Panc1 (cell line): Measurements from ENCODE around the gene TES. TPM values are rescaled to one million over a fixed set of nuclear protein-coding genes. Genes with fewer than 3 reads are reported as not detected.
A peak's percentile ranks its signal among the peaks of the same experiment; 100 is the strongest.

Experiments used
- ATAC-seq: fragments of 200-7000 bp; cut with Tn5 transposase; 2 replicates; pipeline ENCODE4 v1.9.1; 2020; ENCODE audit warnings: mild to moderate bottlenecking, moderate library complexity
- BruUV-seq: library from RNA; stranded (reverse); fragments of 400-500 nt; replicated peaks from 2 replicates; lab custom pipeline; 2021; lab: Mats Ljungman, UMichigan
- CTCF ChIA-PET: fragments of 300-600 bp; sonication (Branson Sonifier 250); formaldehyde crosslinking; loops from one replicate; lab custom pipeline; 2022; ENCODE audit warnings: antibody characterized with exemption; lab: Charles Lee
- POLR2A ChIA-PET: fragments of 300-600 bp; sonication (Branson Sonifier 250); formaldehyde crosslinking; loops from one replicate; lab custom pipeline; 2022; ENCODE audit warnings: antibody characterized with exemption; lab: Charles Lee
- DNase-seq: peaks from one replicate; pipeline ENCODE4 v3.0.0-alpha.2; 2010; ENCODE audit warnings: low read depth, low spot score
- H3K27ac ChIP-seq: 2 replicates; pipeline ENCODE4 v1.5.1; 2011; ENCODE audit warnings: mild to moderate bottlenecking, low read length, inconsistent platforms
- H3K27me3 ChIP-seq: fragments of 200-500 bp; sonication (Bioruptor generic); 2 replicates; pipeline ENCODE4 v1.6.0; 2014; ENCODE audit warnings: low read length, inconsistent platforms; ENCODE audit not compliant: control insufficient read depth, insufficient read depth
- H3K36me3 ChIP-seq: fragments of 200-500 bp; sonication (Bioruptor generic); 2 replicates; pipeline ENCODE4 v1.5.1; 2014; ENCODE audit warnings: inconsistent platforms, mild to moderate bottlenecking, low read length, moderate library complexity; ENCODE audit not compliant: control insufficient read depth, insufficient read depth
- H3K4me1 ChIP-seq: 2 replicates; pipeline ENCODE4 v1.5.1; 2011; ENCODE audit warnings: inconsistent platforms, mild to moderate bottlenecking, low read length, moderate library complexity; ENCODE audit not compliant: control insufficient read depth, insufficient read depth
- H3K4me3 ChIP-seq, 2 experiments: 2 replicates each; pipeline ENCODE4 v1.5.1; 2011 to 2012; ENCODE audit warnings: low read depth in 2 of 2, low read length in 2 of 2, mild to moderate bottlenecking in 2 of 2, inconsistent platforms in 1 of 2, moderate library complexity in 1 of 2
- H3K9me3 ChIP-seq: fragments of 200-500 bp; sonication (Bioruptor generic); 2 replicates; pipeline ENCODE4 v1.5.1; 2014; ENCODE audit warnings: low read depth, mild to moderate bottlenecking, inconsistent platforms, low read length, moderate library complexity; ENCODE audit not compliant: control insufficient read depth, insufficient read depth
- POLR2AphosphoS5 ChIP-seq: IDR thresholded peaks from 2 replicates; pipeline ENCODE4 v1.6.1; 2012; ENCODE audit warnings: mild to moderate bottlenecking, low read depth, low read length, moderate library complexity
- SIN3A ChIP-seq: IDR thresholded peaks from 2 replicates; pipeline ENCODE4 v1.6.1; 2012; ENCODE audit warnings: low read depth, mild to moderate bottlenecking, low read length, moderate library complexity, borderline replicate concordance; ENCODE audit not compliant: insufficient read depth
- TCF7L2 ChIP-seq: IDR thresholded peaks from 2 replicates; pipeline ENCODE4 v1.6.1; 2011; ENCODE audit warnings: mild to moderate bottlenecking, low read depth, low read length, inconsistent platforms
- in situ Hi-C: cut with HindIII; loops from 2 replicates; pipeline ENCODE4 v1.10.0; 2016; ENCODE audit warnings: low sequenced_read_pairs, low pct_unique_long_range_greater_than_20kb
- intact Hi-C: fragments of 100-400 bp; cut with micrococcal nuclease; formaldehyde crosslinking; loops from one replicate; pipeline ENCODE4 v1.10.0; 2022; ENCODE audit not compliant: unreplicated experiment
- total RNA-seq: library from RNA; stranded (reverse); gene quantifications from one replicate; pipeline ENCODE4 v1.2.1, GENCODE V29; 2021; ENCODE audit not compliant: unreplicated experiment
- TF ChIP-seq, protein P1 (sequence below), 2 experiments: IDR thresholded peaks; 2 replicates each; pipeline ENCODE4 v1.6.1; 2011 to 2012; ENCODE audit warnings: low read depth in 2 of 2, control low read depth in 1 of 2, low read length in 1 of 2, mild to moderate bottlenecking in 1 of 2, moderate library complexity in 1 of 2; ENCODE audit not compliant: insufficient read depth in 1 of 2
- TF ChIP-seq, protein P2 (sequence below): fragments of 450-650 bp; IDR thresholded peaks from 2 replicates; pipeline ENCODE4 v1.5.1; 2017; ENCODE audit warnings: mild to moderate bottlenecking

The TES gene
- total RNA-seq, 1 experiment from 2014 or later: 99.4 TPM

DNA sequence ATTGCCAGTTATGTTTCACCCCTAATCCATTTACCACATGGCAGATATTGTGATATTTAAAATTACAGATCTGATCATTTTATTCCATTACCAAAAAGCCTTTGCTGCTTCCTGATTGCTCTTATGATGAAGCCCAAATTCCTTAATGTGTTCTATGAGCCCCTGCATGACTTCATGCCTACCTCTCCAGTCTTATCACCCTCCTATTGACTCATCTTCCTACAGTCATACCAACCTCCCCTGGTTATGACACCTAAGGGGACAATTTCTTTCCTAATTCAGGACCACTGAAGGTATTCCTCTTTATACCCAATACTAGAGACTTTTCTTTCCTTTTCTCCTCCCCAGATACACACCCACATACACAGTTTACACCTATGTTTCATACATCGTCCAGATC is 36.0 kb downstream of the TES start:
- H3K27ac ChIP-seq: no peak overlapping the region
- BruUV-seq: no TSS peak
- no peak for DNase-seq
- H3K4me3 ChIP-seq: no peak overlapping the region
- POLR2A ChIA-PET: no interaction called here
- intact Hi-C loops (no loop called here), in situ Hi-C loops (no loop called here)
- CTCF ChIA-PET: no interaction called here
- no peaks in the 10 kb centered on the region for H3K27me3 ChIP-seq
- H3K4me1 ChIP-seq: no peaks in the 10 kb centered on the region; the same call in 1 of the 2 replicates
- 0 out of 2 replicates have a peak, but pooled peaks cover 5% of the 10 kb centered on the region for H3K9me3 ChIP-seq
- peaks cover 9% of the 10 kb centered on the region for H3K36me3 ChIP-seq
- ATAC-seq: no peak
- TF ChIP-seq POLR2AphosphoS5: no peak
- TF ChIP-seq, protein P1, sequence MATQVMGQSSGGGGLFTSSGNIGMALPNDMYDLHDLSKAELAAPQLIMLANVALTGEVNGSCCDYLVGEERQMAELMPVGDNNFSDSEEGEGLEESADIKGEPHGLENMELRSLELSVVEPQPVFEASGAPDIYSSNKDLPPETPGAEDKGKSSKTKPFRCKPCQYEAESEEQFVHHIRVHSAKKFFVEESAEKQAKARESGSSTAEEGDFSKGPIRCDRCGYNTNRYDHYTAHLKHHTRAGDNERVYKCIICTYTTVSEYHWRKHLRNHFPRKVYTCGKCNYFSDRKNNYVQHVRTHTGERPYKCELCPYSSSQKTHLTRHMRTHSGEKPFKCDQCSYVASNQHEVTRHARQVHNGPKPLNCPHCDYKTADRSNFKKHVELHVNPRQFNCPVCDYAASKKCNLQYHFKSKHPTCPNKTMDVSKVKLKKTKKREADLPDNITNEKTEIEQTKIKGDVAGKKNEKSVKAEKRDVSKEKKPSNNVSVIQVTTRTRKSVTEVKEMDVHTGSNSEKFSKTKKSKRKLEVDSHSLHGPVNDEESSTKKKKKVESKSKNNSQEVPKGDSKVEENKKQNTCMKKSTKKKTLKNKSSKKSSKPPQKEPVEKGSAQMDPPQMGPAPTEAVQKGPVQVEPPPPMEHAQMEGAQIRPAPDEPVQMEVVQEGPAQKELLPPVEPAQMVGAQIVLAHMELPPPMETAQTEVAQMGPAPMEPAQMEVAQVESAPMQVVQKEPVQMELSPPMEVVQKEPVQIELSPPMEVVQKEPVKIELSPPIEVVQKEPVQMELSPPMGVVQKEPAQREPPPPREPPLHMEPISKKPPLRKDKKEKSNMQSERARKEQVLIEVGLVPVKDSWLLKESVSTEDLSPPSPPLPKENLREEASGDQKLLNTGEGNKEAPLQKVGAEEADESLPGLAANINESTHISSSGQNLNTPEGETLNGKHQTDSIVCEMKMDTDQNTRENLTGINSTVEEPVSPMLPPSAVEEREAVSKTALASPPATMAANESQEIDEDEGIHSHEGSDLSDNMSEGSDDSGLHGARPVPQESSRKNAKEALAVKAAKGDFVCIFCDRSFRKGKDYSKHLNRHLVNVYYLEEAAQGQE (IDR thresholded peaks at IDR 0.05; ENCODE audit: insufficient read depth in 1 of 2, low read depth in 2 of 2, low read length in 1 of 2): no peak
- TF ChIP-seq TCF7L2: no peak
- no peak for TF ChIP-seq SIN3A
- TF ChIP-seq, protein P2, sequence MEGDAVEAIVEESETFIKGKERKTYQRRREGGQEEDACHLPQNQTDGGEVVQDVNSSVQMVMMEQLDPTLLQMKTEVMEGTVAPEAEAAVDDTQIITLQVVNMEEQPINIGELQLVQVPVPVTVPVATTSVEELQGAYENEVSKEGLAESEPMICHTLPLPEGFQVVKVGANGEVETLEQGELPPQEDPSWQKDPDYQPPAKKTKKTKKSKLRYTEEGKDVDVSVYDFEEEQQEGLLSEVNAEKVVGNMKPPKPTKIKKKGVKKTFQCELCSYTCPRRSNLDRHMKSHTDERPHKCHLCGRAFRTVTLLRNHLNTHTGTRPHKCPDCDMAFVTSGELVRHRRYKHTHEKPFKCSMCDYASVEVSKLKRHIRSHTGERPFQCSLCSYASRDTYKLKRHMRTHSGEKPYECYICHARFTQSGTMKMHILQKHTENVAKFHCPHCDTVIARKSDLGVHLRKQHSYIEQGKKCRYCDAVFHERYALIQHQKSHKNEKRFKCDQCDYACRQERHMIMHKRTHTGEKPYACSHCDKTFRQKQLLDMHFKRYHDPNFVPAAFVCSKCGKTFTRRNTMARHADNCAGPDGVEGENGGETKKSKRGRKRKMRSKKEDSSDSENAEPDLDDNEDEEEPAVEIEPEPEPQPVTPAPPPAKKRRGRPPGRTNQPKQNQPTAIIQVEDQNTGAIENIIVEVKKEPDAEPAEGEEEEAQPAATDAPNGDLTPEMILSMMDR: no peak

DNA sequence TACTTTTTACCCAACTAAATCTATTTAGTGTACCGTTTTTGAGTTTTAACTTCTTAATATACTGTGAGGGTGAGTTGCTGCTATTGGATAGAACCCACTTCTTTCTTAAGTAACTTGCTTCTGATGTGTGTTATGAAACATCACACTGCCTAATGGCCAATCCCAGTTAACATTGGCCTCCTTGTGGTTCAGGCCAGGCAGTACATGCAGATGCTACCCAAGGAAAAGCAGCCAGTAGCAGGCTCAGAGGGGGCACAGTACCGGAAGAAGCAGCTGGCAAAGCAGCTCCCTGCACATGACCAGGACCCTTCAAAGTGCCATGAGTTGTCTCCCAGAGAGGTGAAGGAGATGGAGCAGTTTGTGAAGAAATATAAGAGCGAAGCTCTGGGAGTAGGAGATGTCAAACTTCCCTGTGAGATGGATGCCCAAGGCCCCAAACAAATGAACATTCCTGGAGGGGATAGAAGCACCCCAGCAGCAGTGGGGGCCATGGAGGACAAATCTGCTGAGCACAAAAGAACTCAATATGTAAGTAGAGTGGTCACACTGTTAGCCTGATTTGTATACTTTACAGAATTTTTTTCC is 39.7 kb downstream of the TES start:
- CTCF ChIA-PET: no interaction called here
- peaks cover 16% of the 10 kb centered on the region for H3K36me3 ChIP-seq
- intact Hi-C loops: loop anchor here (10.0 kb wide), 1 partner anchor 185 kb away; no protein-coding TSS in a partner anchor

More for the DNA sequence above, 39.7 kb downstream of the TES start:
- TF ChIP-seq, protein P1 (IDR thresholded peaks at IDR 0.05; ENCODE audit: insufficient read depth in 1 of 2, low read depth in 2 of 2, low read length in 1 of 2): no peak
- TF ChIP-seq SIN3A (no peak), POLR2AphosphoS5 (no peak), TCF7L2 (no peak)
- TF ChIP-seq, protein P2: peak; percentile 59
- ATAC-seq: peak; percentile 89
- in situ Hi-C loops: no loop called here
- POLR2A ChIA-PET: no interaction called here
- BruUV-seq: no TSS peak
- no peak overlapping the region; the same call in 1 of the 2 replicates for H3K27ac ChIP-seq
- H3K4me1 ChIP-seq: no peaks in the 10 kb centered on the region
- H3K9me3 ChIP-seq: no peaks in the 10 kb centered on the region
- H3K4me3 ChIP-seq: no peak overlapping the region
- DNase-seq: no peak
- no peaks in the 10 kb centered on the region for H3K27me3 ChIP-seq
